GM06990 (cell line): ENCODE results near the gene EPHB3.
A peak's percentile ranks its signal among the peaks of the same experiment; 100 is the strongest.

Experiments
- DNase-seq: peaks from one replicate; pipeline ENCODE4 v3.0.0-alpha.2; 2011; ENCODE audit not compliant: insufficient read length; ENCODE audit errors: extremely low read depth
- H3K27me3 ChIP-seq: replicated peaks from 2 replicates; pipeline ENCODE4 v1.6.0; 2011; ENCODE audit warnings: low read length; ENCODE audit not compliant: control insufficient read depth, insufficient read depth
- H3K36me3 ChIP-seq: 2 replicates; pipeline ENCODE4 v1.5.1; 2011; ENCODE audit warnings: low read length; ENCODE audit not compliant: control insufficient read depth, insufficient read depth
- H3K4me3 ChIP-seq: replicated peaks from 2 replicates; pipeline ENCODE4 v1.5.1; 2011; ENCODE audit warnings: low read depth, mild to moderate bottlenecking, control low read depth, low read length
- TF ChIP-seq, protein P1 (sequence below): IDR thresholded peaks from 2 replicates; pipeline ENCODE4 v1.5.1; 2011; ENCODE audit warnings: low read length, control low read depth, mild to moderate bottlenecking, inconsistent platforms; ENCODE audit not compliant: insufficient read depth, poor library complexity, severe bottlenecking

Gene EPHB3

DNA sequence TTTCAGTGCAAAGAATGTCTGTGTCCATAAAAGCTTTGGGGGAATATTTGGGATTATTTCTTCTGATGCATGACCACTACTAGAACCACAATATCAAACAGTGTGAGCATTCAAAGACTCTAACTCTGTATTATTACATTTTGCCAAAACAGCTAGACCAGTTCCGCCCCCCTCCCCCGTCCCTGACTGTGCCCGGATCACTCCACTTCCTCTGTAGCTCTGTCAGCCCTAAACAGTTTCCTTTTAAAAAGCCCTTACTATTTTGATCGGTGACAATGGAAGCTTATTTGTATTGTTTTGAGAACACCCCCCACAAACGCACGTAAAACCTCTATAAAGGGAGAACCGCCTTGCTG is 36.6 kb upstream of the EPHB3 start:
- TF ChIP-seq, protein P1, sequence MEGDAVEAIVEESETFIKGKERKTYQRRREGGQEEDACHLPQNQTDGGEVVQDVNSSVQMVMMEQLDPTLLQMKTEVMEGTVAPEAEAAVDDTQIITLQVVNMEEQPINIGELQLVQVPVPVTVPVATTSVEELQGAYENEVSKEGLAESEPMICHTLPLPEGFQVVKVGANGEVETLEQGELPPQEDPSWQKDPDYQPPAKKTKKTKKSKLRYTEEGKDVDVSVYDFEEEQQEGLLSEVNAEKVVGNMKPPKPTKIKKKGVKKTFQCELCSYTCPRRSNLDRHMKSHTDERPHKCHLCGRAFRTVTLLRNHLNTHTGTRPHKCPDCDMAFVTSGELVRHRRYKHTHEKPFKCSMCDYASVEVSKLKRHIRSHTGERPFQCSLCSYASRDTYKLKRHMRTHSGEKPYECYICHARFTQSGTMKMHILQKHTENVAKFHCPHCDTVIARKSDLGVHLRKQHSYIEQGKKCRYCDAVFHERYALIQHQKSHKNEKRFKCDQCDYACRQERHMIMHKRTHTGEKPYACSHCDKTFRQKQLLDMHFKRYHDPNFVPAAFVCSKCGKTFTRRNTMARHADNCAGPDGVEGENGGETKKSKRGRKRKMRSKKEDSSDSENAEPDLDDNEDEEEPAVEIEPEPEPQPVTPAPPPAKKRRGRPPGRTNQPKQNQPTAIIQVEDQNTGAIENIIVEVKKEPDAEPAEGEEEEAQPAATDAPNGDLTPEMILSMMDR = no peak
- no peaks in the 10 kb centered on the region for H3K36me3 ChIP-seq
- peaks cover 2% of the 10 kb centered on the region; the same call in 1 of the 2 replicates for H3K27me3 ChIP-seq
- DNase-seq = no peak
- H3K4me3 ChIP-seq = peak overlapping the region; percentile 40

DNA sequence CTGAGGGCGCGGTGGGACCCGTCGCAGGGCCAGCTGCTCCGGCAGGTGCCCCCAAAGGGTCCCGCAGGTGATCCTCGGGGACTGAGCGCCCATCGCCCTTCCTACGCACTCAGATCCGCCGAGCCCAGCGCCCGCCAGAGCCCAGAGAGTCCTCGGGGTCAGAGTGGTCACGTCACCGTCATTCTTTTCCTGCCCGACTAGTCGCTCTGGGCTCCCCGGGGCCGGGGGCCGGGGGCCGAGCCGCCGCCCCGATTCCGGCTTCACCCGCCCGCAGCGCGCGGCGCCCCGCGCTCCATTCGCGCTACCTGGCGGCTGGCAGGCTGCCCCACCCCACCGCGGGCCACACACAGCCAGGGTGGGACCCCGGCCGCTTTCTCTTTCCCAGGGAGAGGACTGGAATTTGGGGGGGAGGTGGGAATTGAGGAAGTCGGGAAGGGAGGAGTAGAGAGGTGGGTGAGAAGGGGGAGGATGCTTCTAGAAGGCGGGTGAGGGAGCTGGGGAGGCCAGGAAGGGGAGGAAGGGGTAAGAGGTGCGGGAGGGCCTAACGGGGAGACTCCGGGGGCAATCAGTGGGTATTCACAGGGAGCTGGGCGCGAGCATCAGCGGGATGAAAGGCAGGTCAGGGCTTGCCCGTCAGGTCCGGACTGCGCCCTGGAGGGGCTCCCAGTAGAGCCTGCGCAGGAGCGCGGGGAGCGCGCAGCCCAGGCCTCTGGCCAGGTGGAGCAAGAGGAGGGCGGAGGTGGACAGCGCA is 36.1 kb upstream of the EPHB3 start:
- no peak for DNase-seq
- H3K27me3 ChIP-seq = peaks cover 2% of the 10 kb centered on the region; the same call in 1 of the 2 replicates
- peak overlapping the region; percentile 40 for H3K4me3 ChIP-seq
- H3K36me3 ChIP-seq = no peaks in the 10 kb centered on the region
- TF ChIP-seq, protein P1 = no peak

DNA sequence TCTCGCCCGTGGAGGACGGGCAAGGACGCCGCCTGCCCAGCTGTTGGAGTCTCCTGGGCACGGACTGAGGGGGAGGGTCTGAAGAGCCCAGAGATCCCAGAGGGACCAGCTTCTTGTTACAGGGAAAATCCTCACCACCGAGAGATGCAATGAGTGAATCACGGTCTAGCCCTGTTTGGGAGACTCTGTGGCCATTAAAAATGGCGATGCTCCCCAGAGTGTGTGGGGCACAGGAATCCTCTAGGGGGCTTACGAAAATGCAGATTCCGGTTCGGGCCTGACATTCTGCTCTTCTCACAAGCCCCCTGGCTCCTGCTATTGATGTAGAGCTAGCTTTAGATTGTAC is 35.5 kb upstream of the EPHB3 start:
- H3K4me3 ChIP-seq = no peak overlapping the region
- no peak for DNase-seq
- TF ChIP-seq, protein P1 = no peak

DNA sequence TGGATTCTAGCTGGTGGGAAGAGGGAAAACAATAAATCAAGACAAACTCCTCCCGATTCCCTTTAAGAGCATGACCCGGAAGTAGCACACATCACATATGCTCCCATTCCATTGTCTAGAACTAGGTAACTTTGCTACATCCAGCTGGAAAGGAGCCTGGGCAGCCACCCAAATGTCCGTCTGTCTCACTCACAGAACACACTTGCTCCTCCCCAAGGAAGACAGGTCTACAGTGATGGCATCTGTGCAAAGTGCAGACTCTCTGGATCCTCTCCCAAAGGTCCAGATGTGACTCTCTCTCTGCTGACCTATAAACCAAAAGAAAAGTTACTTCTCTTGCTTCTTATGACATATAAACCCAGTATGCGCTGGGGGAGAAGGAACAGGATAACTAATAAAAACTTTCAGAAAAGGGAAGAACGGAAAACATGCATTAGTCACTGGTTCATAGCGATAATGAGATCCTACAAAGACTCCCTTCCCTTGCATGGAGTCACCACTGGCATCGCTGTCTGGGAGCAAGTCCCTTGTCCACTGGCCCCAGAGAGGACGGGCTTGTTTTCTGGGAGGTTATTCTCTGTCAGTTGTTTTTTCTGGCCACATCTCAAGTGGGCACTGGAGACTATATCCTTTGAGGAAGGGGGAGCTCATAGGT is 29.8 kb upstream of the EPHB3 start:
- Histone ChIP-seq H3K27me3 (no peaks in the 10 kb centered on the region; the same call in none of the 2 replicates), H3K36me3 (no peaks in the 10 kb centered on the region), H3K4me3 (no peak overlapping the region)
- TF ChIP-seq, protein P1 = no peak
- DNase-seq = no peak

More for the DNA sequence above, 35.5 kb upstream of the EPHB3 start:
- Histone ChIP-seq H3K27me3 (peaks cover 2% of the 10 kb centered on the region), H3K36me3 (no peaks in the 10 kb centered on the region)

DNA sequence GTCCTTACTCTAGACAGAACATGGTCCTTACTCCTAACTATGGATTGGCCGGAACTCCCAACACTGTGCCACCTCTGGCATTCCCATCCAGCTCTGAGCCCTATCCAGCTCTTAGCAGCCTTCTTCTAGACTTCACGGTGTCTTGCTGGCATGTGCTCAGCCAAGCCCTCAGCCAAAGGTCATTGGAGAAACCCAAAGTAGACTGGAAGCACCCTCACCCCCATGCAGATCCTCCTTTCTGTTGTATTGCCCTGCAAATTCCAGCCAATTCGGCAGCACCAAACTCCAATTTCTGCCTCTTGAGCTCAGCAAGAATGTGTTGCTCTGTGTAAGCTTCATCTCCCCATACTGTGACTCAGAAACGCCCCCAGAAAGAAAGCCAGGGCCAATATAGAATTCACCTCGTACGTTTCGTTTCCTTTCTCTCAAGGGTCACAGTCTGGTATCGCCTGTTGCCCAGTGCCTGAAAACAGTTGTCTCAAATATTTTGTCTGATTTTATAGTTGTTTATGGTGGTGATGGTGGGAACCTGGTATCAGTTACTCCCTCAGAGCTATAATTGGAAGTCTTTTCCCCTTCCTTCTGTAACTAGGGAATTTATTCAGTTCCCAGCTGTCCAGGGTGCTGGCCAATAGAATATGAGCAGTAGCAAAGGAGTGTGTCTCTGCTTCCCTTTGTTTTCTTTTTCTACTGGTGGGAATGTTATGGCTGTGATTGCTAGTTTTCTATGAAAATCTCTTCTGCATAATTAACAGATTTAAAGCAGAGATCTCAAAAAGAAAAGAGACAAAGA is 28.4 kb upstream of the EPHB3 start:
- Histone ChIP-seq H3K36me3 (no peaks in the 10 kb centered on the region), H3K4me3 (no peak overlapping the region), H3K27me3 (no peaks in the 10 kb centered on the region; the same call in none of the 2 replicates)
- no peak for DNase-seq
- TF ChIP-seq, protein P1 = no peak
